Esophagus squamous epithelium (tissue), 4 donors: Measurements from ENCODE around the gene RNF144A.

Experiments used
- POLR2A ChIP-seq, 4 donors: fragments of 450-650 bp; IDR thresholded peaks; one replicate each; pipeline ENCODE4 v1.6.1; 2017; ENCODE audit warnings: antibody characterized with exemption in 4 of 4, mild to moderate bottlenecking in 4 of 4, moderate library complexity in 3 of 4
- TF ChIP-seq, protein P1 (sequence below), 6 experiments: fragments of 450-650 bp in 4 of 6; fragments of 200-600 bp in 2 of 6; sonication (generic) in 2 of 6; IDR thresholded peaks; one replicate each; pipeline ENCODE4 v1.5.1; 2016 to 2019; ENCODE audit warnings: antibody characterized with exemption in 6 of 6, mild to moderate bottlenecking in 4 of 6, moderate library complexity in 4 of 6

DNA sequence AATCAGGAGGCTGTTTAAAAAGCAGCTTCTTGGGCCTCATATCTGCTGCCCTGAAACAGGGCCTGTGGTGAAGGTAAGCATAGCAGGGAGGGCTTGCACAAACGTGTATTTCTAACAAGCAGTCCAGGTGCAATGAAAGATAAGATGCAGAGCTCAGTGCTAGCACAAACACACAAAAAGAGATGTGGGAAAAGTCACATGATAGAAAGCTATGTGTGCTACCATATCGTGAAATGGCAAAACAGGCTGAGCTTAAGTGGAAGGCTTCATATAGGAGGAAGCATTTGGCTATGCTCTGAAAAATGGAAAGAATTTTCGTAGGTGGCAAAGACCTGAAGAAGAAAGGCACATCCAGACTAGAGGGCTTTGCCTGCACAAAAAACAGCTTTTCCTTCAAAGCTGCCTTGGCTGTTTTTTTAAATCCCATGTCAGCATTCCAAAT, 29.4 kb upstream of the RNF144A start:
- TF ChIP-seq, protein P1, sequence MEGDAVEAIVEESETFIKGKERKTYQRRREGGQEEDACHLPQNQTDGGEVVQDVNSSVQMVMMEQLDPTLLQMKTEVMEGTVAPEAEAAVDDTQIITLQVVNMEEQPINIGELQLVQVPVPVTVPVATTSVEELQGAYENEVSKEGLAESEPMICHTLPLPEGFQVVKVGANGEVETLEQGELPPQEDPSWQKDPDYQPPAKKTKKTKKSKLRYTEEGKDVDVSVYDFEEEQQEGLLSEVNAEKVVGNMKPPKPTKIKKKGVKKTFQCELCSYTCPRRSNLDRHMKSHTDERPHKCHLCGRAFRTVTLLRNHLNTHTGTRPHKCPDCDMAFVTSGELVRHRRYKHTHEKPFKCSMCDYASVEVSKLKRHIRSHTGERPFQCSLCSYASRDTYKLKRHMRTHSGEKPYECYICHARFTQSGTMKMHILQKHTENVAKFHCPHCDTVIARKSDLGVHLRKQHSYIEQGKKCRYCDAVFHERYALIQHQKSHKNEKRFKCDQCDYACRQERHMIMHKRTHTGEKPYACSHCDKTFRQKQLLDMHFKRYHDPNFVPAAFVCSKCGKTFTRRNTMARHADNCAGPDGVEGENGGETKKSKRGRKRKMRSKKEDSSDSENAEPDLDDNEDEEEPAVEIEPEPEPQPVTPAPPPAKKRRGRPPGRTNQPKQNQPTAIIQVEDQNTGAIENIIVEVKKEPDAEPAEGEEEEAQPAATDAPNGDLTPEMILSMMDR (IDR thresholded peaks at IDR 0.05): no peak
- TF ChIP-seq POLR2A (IDR thresholded peaks at IDR 0.05): no peak
